SK-N-SH (cell line): Measurements from ENCODE around the gene PHYKPL.

ENCODE experiments used
- CTCF ChIP-seq: fragments of 200-600 bp; sonication (generic); IDR thresholded peaks from 2 replicates; pipeline ENCODE4 v1.6.1; 2017; ENCODE audit warnings: antibody characterized with exemption, mild to moderate bottlenecking, moderate library complexity
- ELF1 ChIP-seq: IDR thresholded peaks from 2 replicates; pipeline ENCODE4 v1.4.0; 2012
- EZH2phosphoT487 ChIP-seq: fragments of 200-600 bp; sonication (generic); IDR thresholded peaks from 2 replicates; pipeline ENCODE4 v1.6.1; 2017; ENCODE audit warnings: low read depth, mixed run types, mild to moderate bottlenecking, antibody characterized with exemption, moderate library complexity, borderline replicate concordance
- IRF3 ChIP-seq: fragments of 150-350 bp; IDR thresholded peaks from 2 replicates; pipeline ENCODE4 v1.6.1; 2016; ENCODE audit warnings: mild to moderate bottlenecking, low read depth, low read length
- MAX ChIP-seq: IDR thresholded peaks from 2 replicates; pipeline ENCODE4 v1.4.0; 2012; ENCODE audit warnings: low read depth
- MEF2A ChIP-seq: IDR thresholded peaks from 2 replicates; pipeline ENCODE4 v1.4.0; 2012; ENCODE audit warnings: low read depth, borderline replicate concordance
- MXI1 ChIP-seq: IDR thresholded peaks from 2 replicates; pipeline ENCODE4 v1.6.1; 2012; ENCODE audit warnings: mild to moderate bottlenecking, low read depth, low read length, improper control_type of control experiment
- RXRA ChIP-seq: IDR thresholded peaks from 2 replicates; pipeline ENCODE4 v1.4.0; 2012; ENCODE audit warnings: low read depth, mild to moderate bottlenecking, borderline replicate concordance
- TAF1 ChIP-seq: IDR thresholded peaks from 2 replicates; pipeline ENCODE4 v1.6.1; 2012; ENCODE audit warnings: low read depth, mild to moderate bottlenecking, low read length, moderate library complexity, borderline replicate concordance
- TF ChIP-seq, protein P1 (sequence below): IDR thresholded peaks from 2 replicates; pipeline ENCODE4 v1.4.0; 2012; ENCODE audit warnings: low read depth, borderline replicate concordance

GRCh38 chr5:178256746-178257145 lies 24.1 kb upstream of the PHYKPL start:
- no peak for TF ChIP-seq ELF1
- no peak for TF ChIP-seq CTCF
- TF ChIP-seq EZH2phosphoT487, result no peak
- TF ChIP-seq, protein P1, sequence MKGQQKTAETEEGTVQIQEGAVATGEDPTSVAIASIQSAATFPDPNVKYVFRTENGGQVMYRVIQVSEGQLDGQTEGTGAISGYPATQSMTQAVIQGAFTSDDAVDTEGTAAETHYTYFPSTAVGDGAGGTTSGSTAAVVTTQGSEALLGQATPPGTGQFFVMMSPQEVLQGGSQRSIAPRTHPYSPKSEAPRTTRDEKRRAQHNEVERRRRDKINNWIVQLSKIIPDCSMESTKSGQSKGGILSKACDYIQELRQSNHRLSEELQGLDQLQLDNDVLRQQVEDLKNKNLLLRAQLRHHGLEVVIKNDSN, result no peak
- no peak for TF ChIP-seq MEF2A
- no peak for TF ChIP-seq IRF3
- no peak for TF ChIP-seq TAF1
- TF ChIP-seq RXRA, result no peak
- TF ChIP-seq MAX, result no peak
- TF ChIP-seq MXI1, result no peak
